CD4-positive, alpha-beta T cell treated with Interleukin-15 for 4 hours (primary cell): Measurements from ENCODE around the gene CSTA.

ENCODE experiments used
- DNase-seq: peaks from one replicate; pipeline ENCODE4 v3.0.0-alpha.2; 2020; ENCODE audit warnings: low spot score

CSTA gene, protein sequence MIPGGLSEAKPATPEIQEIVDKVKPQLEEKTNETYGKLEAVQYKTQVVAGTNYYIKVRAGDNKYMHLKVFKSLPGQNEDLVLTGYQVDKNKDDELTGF

DNA sequence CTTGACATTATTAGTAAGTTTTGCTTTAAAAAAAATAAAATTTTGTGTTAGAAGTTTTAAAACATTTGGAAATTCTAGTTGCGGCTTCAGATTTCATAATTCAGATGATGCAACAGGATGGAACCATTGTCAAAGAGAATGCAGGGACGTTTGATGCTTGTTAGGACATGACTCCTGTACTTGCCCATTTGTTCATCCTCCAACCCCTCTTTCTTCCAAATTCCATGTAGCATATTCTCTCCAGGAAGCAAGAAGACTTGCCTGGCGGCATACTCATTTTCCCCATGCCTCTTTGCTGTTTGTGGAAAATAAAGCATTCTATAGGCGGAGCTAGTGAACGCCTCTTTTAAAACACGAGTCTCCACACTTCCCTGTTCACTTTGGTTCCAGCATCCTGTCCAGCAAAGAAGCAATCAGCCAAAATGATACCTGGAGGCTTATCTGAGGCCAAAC is at the start of gene CSTA:
TSS of gene CSTA (plus strand) at position 378 of the 453 bp plus-strand sequence. CDS start at position 423, 45 bp downstream.
- no peak for DNase-seq

DNA sequence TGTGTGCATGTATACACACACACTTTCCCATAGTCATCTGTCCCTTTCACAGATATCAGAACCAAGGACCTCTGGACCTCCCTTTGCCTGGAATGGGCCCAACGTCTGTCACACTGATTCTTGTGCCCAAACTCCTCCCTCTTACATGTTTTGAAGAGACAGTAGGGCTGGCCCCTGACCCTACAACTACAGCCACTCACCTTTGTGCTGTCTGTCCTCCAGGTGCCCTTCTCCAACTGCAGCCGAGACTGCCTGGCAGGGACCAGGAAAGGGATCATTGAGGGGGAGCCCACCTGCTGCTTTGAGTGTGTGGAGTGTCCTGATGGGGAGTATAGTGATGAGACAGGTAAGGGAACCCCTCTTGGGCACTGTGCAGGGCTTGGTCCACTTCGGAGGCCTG is 43.2 kb upstream of the CSTA start:
- DNase-seq = no peak

DNA sequence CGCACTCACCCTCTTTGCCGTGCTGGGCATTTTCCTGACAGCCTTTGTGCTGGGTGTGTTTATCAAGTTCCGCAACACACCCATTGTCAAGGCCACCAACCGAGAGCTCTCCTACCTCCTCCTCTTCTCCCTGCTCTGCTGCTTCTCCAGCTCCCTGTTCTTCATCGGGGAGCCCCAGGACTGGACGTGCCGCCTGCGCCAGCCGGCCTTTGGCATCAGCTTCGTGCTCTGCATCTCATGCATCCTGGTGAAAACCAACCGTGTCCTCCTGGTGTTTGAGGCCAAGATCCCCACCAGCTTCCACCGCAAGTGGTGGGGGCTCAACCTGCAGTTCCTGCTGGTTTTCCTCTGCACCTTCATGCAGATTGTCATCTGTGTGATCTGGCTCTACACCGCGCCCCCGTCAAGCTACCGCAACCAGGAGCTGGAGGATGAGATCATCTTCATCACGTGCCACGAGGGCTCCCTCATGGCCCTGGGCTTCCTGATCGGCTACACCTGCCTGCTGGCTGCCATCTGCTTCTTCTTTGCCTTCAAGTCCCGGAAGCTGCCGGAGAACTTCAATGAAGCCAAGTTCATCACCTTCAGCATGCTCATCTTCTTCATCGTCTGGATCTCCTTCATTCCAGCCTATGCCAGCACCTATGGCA is 41.1 kb upstream of the CSTA start:
- no peak for DNase-seq

DNA sequence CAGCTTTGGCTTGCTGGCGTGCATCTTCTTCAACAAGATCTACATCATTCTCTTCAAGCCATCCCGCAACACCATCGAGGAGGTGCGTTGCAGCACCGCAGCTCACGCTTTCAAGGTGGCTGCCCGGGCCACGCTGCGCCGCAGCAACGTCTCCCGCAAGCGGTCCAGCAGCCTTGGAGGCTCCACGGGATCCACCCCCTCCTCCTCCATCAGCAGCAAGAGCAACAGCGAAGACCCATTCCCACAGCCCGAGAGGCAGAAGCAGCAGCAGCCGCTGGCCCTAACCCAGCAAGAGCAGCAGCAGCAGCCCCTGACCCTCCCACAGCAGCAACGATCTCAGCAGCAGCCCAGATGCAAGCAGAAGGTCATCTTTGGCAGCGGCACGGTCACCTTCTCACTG is 40.6 kb upstream of the CSTA start:
- DNase-seq = no peak

- DNase-seq = no peak
These were observed 30.7 kb upstream of the CSTA start for GRCh38 chr3:122294359-122294758.

GRCh38 chr3:122295266-122296062 is 29.6 kb upstream of the CSTA start:
- DNase-seq = no peak

GRCh38 chr3:122298239-122298638 is 26.8 kb upstream of the CSTA start:
- DNase-seq = no peak

DNA sequence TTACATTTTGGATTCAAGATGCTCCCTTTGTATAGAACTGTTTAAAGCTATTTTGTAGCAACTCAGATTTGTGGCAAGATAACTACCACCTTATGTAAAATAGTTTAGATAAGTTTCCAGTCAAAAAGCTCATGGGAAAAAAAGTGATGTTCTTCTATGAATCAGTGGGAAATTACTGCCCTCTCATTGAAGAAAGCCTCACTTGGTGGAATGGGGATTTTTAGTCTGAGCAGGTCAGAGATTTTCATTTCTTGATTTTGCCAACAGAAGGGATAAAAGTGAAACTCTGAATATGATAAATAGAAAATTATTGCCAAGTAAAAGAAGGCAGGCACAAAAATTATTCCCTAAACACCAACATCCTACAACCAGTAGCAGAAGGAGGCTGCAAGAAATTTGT is 25.8 kb upstream of the CSTA start:
- DNase-seq = no peak

DNA sequence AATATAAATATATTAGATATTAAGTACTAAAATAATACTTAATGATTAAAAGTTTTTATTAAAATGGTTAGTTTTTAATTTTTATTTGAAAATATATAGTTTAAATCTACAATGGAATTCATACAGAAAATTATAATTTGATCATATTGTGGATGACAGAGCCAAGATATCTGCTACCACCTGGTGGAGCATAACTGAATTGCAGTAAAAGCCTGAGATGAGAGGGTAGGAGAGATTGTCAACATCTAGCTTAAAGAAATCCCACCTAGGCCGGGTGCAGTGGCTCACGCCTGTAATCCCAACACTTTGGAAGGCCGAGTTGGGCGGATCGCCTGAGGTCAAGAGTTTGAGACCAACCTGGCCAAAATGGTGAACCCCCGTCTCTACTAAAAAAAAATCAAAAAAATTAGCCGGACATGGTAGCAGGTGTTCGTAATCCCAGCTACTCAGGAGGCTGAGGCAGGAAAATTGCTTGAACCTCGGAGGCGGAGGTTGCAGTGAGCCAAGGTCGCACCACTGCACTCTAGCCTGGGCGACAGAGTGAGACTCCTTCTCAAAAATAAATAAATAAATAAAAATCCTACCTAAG is 25.1 kb upstream of the CSTA start:
- peak; percentile 56 for DNase-seq

DNA sequence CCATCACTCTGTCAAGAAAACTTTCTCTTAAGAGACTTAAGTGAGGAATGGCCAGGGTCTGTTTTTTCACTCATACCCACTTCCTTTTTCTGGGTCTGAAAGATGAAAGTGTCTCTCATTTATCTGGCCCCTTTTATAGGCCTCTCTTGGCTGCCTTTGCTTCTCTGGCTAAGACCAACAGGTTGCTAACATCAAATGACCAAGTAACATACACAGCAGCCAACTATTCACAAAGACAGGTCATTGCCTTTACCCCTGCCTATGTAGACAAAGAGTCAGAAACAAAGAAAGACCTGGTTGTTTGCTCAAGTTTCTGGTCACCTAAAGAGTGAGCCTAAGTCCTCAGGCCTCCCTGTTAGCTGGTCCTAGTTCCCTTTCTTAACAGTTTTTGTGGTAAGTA is 24.0 kb upstream of the CSTA start:
- no peak for DNase-seq

- DNase-seq = no peak
These were observed 19.0 kb upstream of the CSTA start for GRCh38 chr3:122305818-122306621.

DNA sequence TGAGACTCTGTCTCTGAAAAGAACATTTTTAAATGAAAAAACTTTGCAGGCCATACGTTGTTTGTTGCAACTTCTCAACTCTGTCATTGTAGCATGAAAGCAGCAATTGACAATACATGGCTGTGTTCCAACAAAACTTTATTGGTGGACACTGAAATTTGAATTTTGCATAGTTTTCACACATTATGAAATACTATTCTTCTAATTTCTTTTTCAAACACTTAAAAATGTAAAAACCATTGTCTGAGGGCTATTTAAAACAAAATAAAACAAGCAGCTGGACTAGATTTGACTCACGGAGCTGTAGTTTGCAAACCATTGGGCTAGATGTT is 18.5 kb upstream of the CSTA start:
- DNase-seq = no peak

DNA sequence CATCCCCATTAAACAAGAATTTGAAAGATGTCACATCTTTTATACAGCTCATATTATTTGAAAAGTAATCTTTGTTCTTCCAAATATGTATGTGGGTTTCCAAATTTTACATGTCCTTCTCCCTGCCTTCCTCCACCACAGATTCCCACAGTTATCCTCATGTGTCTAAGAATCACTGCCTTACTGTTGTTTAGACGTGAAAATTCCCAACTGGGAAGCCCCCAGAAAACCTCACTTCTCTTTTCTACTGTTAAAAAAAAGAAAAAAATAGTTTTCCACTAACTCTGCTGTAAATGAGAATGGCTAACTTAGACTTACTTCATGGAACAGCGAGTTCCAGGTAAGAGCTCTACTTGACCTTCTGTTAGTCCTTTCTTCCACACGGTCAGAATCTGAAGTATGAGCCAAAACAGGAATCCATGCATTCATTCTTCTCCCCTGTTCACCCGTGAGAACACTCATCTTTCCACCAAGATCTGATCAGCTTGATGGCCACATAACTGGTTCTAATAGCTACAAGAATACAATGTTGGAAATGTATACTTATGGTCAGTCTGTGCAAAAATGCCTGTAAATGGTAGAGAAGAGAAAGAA is 17.9 kb upstream of the CSTA start:
- no peak for DNase-seq

GRCh38 chr3:122307976-122308375 is 17.1 kb upstream of the CSTA start:
- DNase-seq = no peak

DNA sequence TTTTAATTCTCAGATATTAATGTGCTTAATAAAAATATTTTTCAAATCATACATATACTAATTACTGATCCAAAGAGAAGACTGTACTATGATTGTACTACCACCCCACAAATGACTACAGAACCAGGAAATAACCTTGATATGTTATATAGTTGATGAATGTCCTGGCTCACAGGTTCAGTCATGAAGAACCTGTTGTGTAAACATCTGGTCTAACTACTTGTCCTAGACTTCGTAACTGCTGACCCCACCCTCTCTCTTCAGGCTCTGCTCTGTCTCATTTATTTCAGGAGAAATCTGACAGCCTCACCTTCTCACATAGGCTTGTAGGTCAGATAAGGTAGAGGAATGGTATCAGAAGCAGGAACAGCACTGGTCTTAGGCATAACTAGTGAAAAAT is 14.7 kb upstream of the CSTA start:
- no peak for DNase-seq

DNA sequence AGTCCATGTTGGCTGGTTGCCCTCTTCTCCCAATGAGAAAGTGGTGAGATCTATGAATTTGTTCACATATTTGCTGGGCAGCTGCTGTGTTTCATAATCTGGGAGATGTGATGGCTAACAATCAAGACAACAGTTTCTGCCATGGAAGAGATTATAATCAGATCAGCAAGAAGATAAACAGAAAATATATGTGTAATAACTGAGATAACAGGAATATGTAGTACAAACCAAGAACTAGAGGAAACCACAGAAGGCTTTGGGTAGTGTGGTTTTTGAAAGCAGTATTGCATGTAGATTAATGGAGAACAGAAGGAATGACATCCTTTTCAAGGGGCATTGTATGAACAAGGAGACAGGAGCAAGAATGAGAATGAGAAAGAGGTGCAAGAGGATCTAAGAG is 12.2 kb upstream of the CSTA start:
- no peak for DNase-seq

DNA sequence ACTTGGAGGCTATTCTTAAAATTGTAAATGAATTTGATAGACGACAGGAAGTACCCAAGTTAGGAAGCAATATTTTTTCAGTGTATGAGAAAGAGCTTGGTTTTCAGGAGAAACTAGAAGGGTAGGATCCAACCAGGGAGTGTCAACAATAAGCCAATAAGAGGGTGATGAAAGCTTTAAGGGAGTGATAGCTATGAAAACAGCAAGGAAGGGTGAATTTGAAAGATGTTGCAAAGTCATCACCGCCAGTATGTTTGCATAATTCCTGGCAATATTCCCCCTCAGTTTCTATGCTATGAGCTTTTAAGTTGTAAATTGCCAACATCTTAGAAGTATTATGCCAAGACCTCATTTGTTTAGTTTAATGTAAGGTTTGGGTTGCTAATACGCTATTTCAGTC is 11.8 kb upstream of the CSTA start:
- DNase-seq = no peak

DNA sequence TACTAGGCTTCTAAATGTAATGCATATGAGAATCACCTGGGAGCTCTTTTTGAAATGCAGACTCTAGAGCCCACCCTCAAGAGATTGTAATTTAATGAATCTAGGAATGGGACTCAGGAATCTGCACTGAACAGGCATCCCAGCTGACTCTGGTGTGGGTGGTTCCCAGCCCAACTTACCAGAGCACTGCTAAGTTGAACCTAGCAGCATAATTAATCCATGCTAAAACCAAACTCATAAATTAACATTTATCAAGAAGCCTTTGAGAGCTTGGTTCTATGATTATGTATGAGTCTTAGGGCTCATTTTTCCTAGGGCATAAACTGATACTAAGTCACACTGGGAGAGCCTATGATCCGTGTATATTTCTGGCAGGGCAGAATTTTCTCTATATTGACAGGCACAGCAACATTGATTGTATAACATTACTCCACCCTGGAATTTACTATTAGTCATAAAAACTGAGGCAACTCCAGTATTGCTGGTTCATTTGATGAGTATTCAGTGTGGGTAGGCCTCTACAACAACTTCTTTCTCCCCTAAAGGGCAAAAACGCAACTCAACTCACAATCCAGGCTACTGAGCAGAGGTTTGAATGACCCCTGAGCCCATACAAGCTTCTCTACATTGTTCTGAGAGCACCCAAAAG is 10.7 kb upstream of the CSTA start:
- no peak for DNase-seq

- no peak for DNase-seq
These were observed 9.4 kb upstream of the CSTA start for GRCh38 chr3:122315619-122316018.

DNA sequence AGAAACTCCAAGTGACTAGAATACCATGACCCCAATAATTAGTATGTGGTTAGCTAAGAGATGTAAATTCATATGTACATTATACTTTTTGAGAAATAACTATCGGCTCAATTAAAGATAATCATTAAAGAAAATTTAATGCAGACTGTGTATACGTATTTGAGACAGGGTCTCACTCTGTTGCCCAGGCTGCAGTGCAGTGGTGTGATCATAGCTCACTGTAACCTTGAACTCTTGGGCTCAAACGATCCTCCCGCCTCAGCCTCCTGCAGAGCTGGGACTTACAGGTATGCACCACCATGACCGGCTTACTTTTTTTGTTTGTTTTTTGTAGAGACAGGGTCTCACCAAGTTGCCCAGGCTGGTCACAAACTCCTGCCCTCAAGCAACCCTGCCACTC is 8.7 kb upstream of the CSTA start:
- no peak for DNase-seq

- no peak for DNase-seq
These were observed 6.4 kb upstream of the CSTA start for GRCh38 chr3:122318620-122319019.
